ENCODE data around the gene MAST4.

The MAST4 gene

GRCh38 chr5:66903709-66904108, 307.5 kb downstream of the MAST4 start:
- DNase-seq (ENCODE audit: low read depth in 3 of 3), result no peak

- DNase-seq (ENCODE audit: low read depth in 3 of 3), result no peak
These were observed 308.0 kb downstream of the MAST4 start for GRCh38 chr5:66904189-66904588.

GRCh38 chr5:66906021-66906420, 309.8 kb downstream of the MAST4 start:
- DNase-seq (ENCODE audit: low read depth in 3 of 3), result no peak

GRCh38 chr5:66908230-66908629, 312.0 kb downstream of the MAST4 start:
- no peak for DNase-seq (ENCODE audit: low read depth in 3 of 3)

GRCh38 chr5:66909364-66909763, 313.2 kb downstream of the MAST4 start:
- DNase-seq (ENCODE audit: low read depth in 3 of 3), result no peak

GRCh38 chr5:66912787-66913186, 316.6 kb downstream of the MAST4 start:
- DNase-seq (ENCODE audit: low read depth in 3 of 3), result no peak

GRCh38 chr5:66915531-66915930, 319.3 kb downstream of the MAST4 start:
- DNase-seq (ENCODE audit: low read depth in 3 of 3), result no peak

- DNase-seq (ENCODE audit: low read depth in 3 of 3), result no peak
These were observed 326.7 kb downstream of the MAST4 start for GRCh38 chr5:66922881-66923280.

- no peak for DNase-seq (ENCODE audit: low read depth in 3 of 3)
These were observed 327.3 kb downstream of the MAST4 start for GRCh38 chr5:66923457-66923856.

GRCh38 chr5:66923922-66924321, 327.7 kb downstream of the MAST4 start:
- no peak for DNase-seq (ENCODE audit: low read depth in 3 of 3)

GRCh38 chr5:66927140-66927539, 330.9 kb downstream of the MAST4 start:
- no peak for DNase-seq (ENCODE audit: low read depth in 3 of 3)

- DNase-seq (ENCODE audit: low read depth in 3 of 3), result no peak
These were observed 333.1 kb downstream of the MAST4 start for GRCh38 chr5:66929281-66929680.

- no peak for DNase-seq (ENCODE audit: low read depth in 3 of 3)
These were observed 333.8 kb downstream of the MAST4 start for GRCh38 chr5:66929995-66930394.

- DNase-seq (ENCODE audit: low read depth in 3 of 3), result no peak
These were observed 335.5 kb downstream of the MAST4 start for GRCh38 chr5:66931651-66932050.

- no peak for DNase-seq (ENCODE audit: low read depth in 3 of 3)
These were observed 336.3 kb downstream of the MAST4 start for GRCh38 chr5:66932457-66932856.

GRCh38 chr5:66933066-66933465, 336.9 kb downstream of the MAST4 start:
- DNase-seq (ENCODE audit: low read depth in 3 of 3), result no peak

- DNase-seq (ENCODE audit: low read depth in 3 of 3), result no peak
These were observed 342.9 kb downstream of the MAST4 start for GRCh38 chr5:66939094-66939493.

GRCh38 chr5:66945389-66946349, 349.5 kb downstream of the MAST4 start:
- no peak for DNase-seq (ENCODE audit: low read depth in 3 of 3)

GRCh38 chr5:66947458-66947857, 351.3 kb downstream of the MAST4 start:
- no peak for DNase-seq (ENCODE audit: low read depth in 3 of 3)

GRCh38 chr5:66949066-66949465, 352.9 kb downstream of the MAST4 start:
- DNase-seq (ENCODE audit: low read depth in 3 of 3), result no peak

GRCh38 chr5:66952153-66952552, 356.0 kb downstream of the MAST4 start:
- no peak for DNase-seq (ENCODE audit: low read depth in 3 of 3)

GRCh38 chr5:66956439-66956838, 360.2 kb downstream of the MAST4 start:
- no peak for DNase-seq (ENCODE audit: low read depth in 3 of 3)

- no peak for DNase-seq (ENCODE audit: low read depth in 3 of 3)
These were observed 362.2 kb downstream of the MAST4 start for GRCh38 chr5:66958201-66958979.
